KMS-11 (cell line): ENCODE data around the gene GSTK1.

Source experiments
- H2AFZ ChIP-seq: fragments of 200-600 bp; sonication (generic); 2 replicates; pipeline ENCODE4 v1.6.1; 2016; ENCODE audit warnings: antibody characterized with exemption, mixed run types, low read depth
- H3K27ac ChIP-seq: fragments of 200-600 bp; sonication (generic); 2 replicates; pipeline ENCODE4 v1.6.1; 2016; ENCODE audit warnings: mild to moderate bottlenecking, mixed run types
- H3K27me3 ChIP-seq: fragments of 200-600 bp; sonication (generic); 2 replicates; pipeline ENCODE4 v1.6.1; 2017; ENCODE audit warnings: mild to moderate bottlenecking, low read depth, mixed run types, moderate library complexity; ENCODE audit not compliant: insufficient read depth
- H3K36me3 ChIP-seq: fragments of 200-600 bp; sonication (generic); 2 replicates; pipeline ENCODE4 v1.6.1; 2017; ENCODE audit warnings: mild to moderate bottlenecking, mixed run types; ENCODE audit not compliant: insufficient read depth
- H3K4me1 ChIP-seq: fragments of 200-600 bp; sonication (generic); 2 replicates; pipeline ENCODE4 v1.6.1; 2016; ENCODE audit warnings: mild to moderate bottlenecking, low read depth, mixed run types; ENCODE audit not compliant: poor library complexity, severe bottlenecking
- H3K4me2 ChIP-seq: fragments of 200-600 bp; sonication (generic); 2 replicates; pipeline ENCODE4 v1.7.0; 2016; ENCODE audit warnings: mild to moderate bottlenecking, mixed run types
- H3K4me3 ChIP-seq: fragments of 200-600 bp; sonication (generic); IDR thresholded peaks from 2 replicates; pipeline ENCODE4 v1.6.1; 2017; ENCODE audit warnings: low read depth, low read length, mixed read lengths; ENCODE audit not compliant: insufficient read depth
- H3K79me2 ChIP-seq: fragments of 200-600 bp; sonication (generic); 2 replicates; pipeline ENCODE4 v1.6.1; 2016; ENCODE audit warnings: low read depth, mixed run types; ENCODE audit not compliant: insufficient read depth
- H3K9ac ChIP-seq: fragments of 200-600 bp; sonication (generic); 2 replicates; pipeline ENCODE4 v1.6.1; 2016; ENCODE audit warnings: mild to moderate bottlenecking, mixed run types
- H4K20me1 ChIP-seq: fragments of 200-600 bp; sonication (generic); 2 replicates; pipeline ENCODE4 v1.6.1; 2016; ENCODE audit warnings: mild to moderate bottlenecking, mixed run types; ENCODE audit not compliant: insufficient read depth
- CTCF ChIP-seq: fragments of 200-600 bp; sonication (generic); conservative IDR thresholded peaks from 2 replicates; pipeline ENCODE4 v1.6.1; 2017; ENCODE audit warnings: low read depth, mild to moderate bottlenecking, antibody characterized with exemption, low read length, moderate library complexity, mixed read lengths

GSTK1 gene

GRCh38 chr7:143248761-143249354, 14.4 kb upstream of the GSTK1 start:
- TF ChIP-seq CTCF, result no peak
- Histone ChIP-seq H3K4me3 (no peak overlapping the region), H4K20me1 (no peaks in the 10 kb centered on the region), H3K9ac (no peak overlapping the region), H3K79me2 (no peaks in the 10 kb centered on the region), H3K4me1 (peaks cover 13% of the 10 kb centered on the region), H2AFZ (no peak overlapping the region), H3K36me3 (no peaks in the 10 kb centered on the region), H3K4me2 (no peak overlapping the region), H3K27ac (no peak overlapping the region), H3K27me3 (no peaks in the 10 kb centered on the region)

GRCh38 chr7:143250199-143250598, 13.0 kb upstream of the GSTK1 start:
- H4K20me1 ChIP-seq, result no peaks in the 10 kb centered on the region
- no peak overlapping the region; the same call in 1 of the 2 replicates for H3K4me2 ChIP-seq
- H3K4me3 ChIP-seq, result no peak overlapping the region
- H3K79me2 ChIP-seq, result no peaks in the 10 kb centered on the region
- H3K27me3 ChIP-seq, result no peaks in the 10 kb centered on the region
- no peak for TF ChIP-seq CTCF
- no peaks in the 10 kb centered on the region for H3K36me3 ChIP-seq
- peaks cover 13% of the 10 kb centered on the region for H3K4me1 ChIP-seq
- no peak overlapping the region for H2AFZ ChIP-seq
- H3K27ac ChIP-seq, result no peak overlapping the region
- no peak overlapping the region for H3K9ac ChIP-seq

- no peak for TF ChIP-seq CTCF
- H3K4me1 ChIP-seq, result peaks cover 13% of the 10 kb centered on the region
These were observed 12.4 kb upstream of the GSTK1 start for GRCh38 chr7:143250822-143251221.

GRCh38 chr7:143252006-143252405, 11.2 kb upstream of the GSTK1 start:
- Histone ChIP-seq H3K4me2 (no peak overlapping the region), H3K4me1 (peaks cover 13% of the 10 kb centered on the region), H3K27me3 (no peaks in the 10 kb centered on the region), H4K20me1 (no peaks in the 10 kb centered on the region), H3K27ac (no peak overlapping the region), H3K36me3 (no peaks in the 10 kb centered on the region), H3K79me2 (no peaks in the 10 kb centered on the region), H3K4me3 (no peak overlapping the region), H2AFZ (no peak overlapping the region), H3K9ac (no peak overlapping the region)
- no peak for TF ChIP-seq CTCF

More at GRCh38 chr7:143250822-143251221, 12.4 kb upstream of the GSTK1 start:
- no peaks in the 10 kb centered on the region for H3K36me3 ChIP-seq
- no peaks in the 10 kb centered on the region for H3K27me3 ChIP-seq
- H3K79me2 ChIP-seq, result no peaks in the 10 kb centered on the region
- no peaks in the 10 kb centered on the region for H4K20me1 ChIP-seq
- H3K27ac ChIP-seq, result no peak overlapping the region
- H3K9ac ChIP-seq, result no peak overlapping the region
- H2AFZ ChIP-seq, result no peak overlapping the region
- H3K4me3 ChIP-seq, result no peak overlapping the region
- peak overlapping the region; percentile 25; the same call in 1 of the 2 replicates for H3K4me2 ChIP-seq
